ELR (cell line): ENCODE results near the gene FGF18.

ENCODE experiments used
- DNase-seq: peaks from one replicate; pipeline ENCODE4 v3.0.0-alpha.2; 2015; ENCODE audit warnings: low read depth

Gene FGF18

DNA sequence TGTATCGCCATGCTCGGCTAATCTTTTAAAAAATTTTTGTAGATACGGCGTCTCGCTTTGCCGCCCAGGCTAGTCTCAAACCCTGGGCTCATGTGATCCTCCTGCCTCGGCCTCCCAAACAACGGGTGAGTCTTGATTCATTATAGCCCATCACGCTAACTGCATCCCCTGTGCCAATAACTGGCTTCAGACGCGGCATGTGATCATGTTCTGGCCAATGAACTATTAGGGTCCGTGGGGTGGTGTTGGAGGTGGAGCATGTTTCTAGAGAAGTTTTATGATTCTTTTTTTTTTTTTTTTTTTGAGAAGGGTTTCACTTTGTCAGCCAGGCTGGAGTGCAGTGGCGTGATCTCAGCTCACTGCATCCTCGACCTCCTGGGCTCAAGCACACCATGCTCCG lies 51.0 kb downstream of the FGF18 start:
- DNase-seq, result no peak

- DNase-seq, result no peak
Observed at GRCh38 chr5:171474230-171474813, 54.9 kb downstream of the FGF18 start.

- no peak for DNase-seq
Observed at GRCh38 chr5:171475596-171475995, 56.1 kb downstream of the FGF18 start.

GRCh38 chr5:171476701-171477100 lies 57.3 kb downstream of the FGF18 start:
- no peak for DNase-seq

GRCh38 chr5:171477101-171477500 lies 57.7 kb downstream of the FGF18 start:
- DNase-seq, result no peak

DNA sequence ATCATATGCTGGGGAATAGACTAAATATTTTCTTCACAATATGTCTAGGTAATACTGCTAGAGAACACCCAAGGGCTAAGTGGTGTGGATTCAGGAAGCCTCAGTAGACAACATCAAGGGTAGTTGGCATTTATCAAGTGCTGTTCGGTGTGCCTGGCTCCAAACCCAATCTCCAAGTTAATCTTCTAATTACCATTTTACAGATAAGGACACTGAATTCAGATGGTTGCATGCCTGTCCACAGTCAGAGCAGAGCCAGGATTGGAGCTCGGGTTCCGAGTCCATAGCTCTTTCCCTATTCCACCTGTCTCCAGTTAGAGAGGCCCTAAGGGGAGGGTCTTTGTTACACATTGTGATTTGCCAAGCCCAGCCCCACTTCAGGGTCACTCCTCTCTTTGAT lies 58.2 kb downstream of the FGF18 start:
- DNase-seq, result no peak

DNA sequence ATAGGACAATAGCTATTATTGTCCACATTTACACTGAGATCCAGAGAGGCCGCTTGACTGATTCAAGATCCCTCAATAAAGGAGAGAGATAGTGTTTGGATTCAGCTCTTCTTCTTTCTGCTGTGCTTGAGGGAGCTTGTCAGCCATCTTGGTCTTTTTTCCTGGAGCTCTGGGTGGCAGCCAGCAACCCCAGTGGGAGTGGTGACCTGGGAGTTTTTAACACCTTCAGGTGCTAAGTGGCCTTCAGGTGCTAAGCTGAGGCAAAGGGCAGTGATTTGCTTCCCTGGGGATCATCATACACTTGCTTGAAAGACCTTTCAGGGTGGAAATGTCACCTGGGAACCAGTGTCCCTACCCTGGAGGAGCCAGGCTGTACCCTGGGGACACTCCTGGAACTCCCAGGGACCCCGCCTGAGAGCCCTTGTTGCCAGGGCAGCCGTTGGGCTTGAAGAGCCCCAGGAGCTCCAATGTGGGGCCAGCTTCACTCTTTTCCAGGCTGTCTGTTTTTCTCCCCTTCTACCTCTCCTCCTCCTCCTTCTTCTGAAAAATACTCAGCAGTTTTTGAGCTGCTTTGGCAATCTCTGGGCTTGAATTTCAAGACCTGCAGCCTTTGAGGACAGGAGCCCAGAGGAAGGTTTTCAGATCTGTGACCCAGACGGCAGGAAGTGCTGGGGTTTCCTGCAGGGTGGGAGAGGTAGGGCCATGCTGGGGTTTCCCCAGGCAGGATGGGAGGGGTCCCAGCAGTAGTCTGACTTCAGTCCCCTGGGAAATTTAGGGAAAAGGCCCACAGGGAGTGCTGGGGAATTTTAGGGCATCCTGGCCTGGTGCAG lies 59.7 kb downstream of the FGF18 start:
- DNase-seq, result no peak

- no peak for DNase-seq
Observed at GRCh38 chr5:171479776-171480125, 60.3 kb downstream of the FGF18 start.

DNA sequence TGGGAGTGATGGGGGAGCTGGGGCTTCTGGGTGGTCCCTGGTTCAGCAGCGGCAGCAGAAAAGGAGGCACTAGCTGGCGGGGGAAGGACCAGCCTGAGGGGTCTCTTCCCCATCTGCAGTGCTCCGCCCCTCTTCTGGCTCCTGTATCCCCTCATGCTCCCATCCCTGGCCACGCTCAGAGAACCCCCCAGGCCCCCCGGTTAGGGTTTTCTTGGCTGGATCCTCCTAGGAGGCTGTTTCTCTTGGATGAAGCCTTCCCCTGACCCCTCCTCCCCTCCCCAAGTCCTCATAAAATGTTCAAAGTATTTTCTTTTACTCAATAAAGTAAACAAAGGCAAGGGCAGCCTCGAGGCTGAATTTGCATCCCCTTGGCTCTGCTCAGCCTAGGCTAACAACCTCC lies 60.8 kb downstream of the FGF18 start:
- DNase-seq, result no peak

GRCh38 chr5:171481571-171482433 lies 62.4 kb downstream of the FGF18 start:
- peak; percentile 12 for DNase-seq

- DNase-seq, result no peak
Observed at GRCh38 chr5:171482434-171482730, 62.9 kb downstream of the FGF18 start.

- peak; percentile 17 for DNase-seq
Observed at GRCh38 chr5:171483551-171484135, 64.2 kb downstream of the FGF18 start.

DNA sequence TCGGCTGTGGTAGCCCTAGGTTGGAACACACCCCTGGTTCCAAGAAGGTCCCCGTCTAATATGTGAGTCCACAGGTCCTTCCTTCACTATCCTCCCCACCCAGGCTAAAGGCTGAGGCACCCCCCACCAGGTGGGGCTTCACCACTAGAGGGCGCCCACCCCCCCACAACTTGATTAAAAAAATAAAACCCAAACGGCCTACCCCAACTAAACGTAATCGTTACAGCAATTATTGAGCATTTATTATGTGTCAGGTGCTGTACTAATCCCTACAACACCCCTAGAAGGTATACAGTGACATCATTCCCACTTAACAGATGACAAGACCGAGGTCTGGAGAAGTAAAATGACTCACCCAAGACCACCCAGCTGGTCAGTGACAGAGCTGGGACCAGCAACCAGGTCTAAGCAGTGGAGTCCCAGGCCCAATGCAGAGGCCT lies 65.0 kb downstream of the FGF18 start:
- peak; percentile 52 for DNase-seq

DNA sequence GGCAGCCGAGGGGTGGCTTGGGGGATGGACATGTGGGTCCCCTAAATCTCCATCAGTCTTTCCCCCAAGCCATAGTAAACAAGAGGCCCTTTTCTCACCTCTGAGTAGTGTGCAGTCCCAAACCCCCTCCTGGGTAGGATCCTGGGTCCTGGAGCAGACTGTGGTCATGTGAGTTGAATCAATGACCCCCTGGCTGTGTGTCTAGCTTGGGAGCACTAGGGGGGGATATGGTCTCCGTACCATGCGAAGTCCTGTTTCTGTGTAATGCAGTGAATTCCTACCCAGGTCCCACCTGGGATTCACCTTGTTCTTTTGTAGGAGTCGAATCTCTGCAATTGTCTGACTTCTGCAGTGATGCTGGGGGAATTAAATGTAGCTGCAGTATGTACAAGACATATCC lies 66.2 kb downstream of the FGF18 start:
- DNase-seq, result no peak

GRCh38 chr5:171486613-171487012 lies 67.2 kb downstream of the FGF18 start:
- DNase-seq, result no peak

- no peak for DNase-seq
Observed at GRCh38 chr5:171488876-171489275, 69.4 kb downstream of the FGF18 start.

GRCh38 chr5:171492781-171493180 lies 73.3 kb downstream of the FGF18 start:
- peak; percentile 11 for DNase-seq

- no peak for DNase-seq
Observed at GRCh38 chr5:171493646-171494393, 74.4 kb downstream of the FGF18 start.

DNA sequence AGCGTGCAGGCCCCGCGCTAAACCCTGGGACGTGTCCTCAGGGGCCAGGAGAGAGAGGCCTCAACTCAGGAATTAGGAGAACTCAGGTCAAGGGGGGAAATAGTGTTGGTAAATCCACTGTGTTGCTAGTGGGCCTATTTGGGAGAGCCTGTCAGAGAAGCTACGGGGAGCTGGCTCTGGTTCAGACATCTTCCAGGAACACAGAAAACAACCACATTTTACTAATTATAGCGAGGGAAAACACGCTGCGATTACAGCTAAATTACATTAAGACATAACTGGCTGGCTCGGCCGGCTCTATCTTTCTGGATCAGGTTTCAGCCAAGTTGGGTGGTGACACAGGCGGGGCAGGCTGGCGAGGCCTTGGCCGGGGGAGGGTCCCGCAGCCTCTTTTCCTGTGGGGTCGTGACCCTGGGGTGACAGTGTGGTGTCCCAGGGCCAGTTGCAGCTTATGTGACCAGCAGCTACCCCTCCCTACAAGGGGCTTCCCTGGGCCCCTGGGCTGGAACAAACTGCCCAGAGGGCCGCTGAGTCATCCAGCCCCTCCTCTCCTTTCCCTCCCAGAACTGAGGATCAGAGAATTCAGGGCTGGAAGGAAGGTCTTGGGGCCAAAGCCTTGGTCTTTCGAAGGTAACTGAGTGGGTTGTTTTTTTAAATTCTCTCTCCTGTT lies 75.1 kb downstream of the FGF18 start:
- DNase-seq, result peak; percentile 57

DNA sequence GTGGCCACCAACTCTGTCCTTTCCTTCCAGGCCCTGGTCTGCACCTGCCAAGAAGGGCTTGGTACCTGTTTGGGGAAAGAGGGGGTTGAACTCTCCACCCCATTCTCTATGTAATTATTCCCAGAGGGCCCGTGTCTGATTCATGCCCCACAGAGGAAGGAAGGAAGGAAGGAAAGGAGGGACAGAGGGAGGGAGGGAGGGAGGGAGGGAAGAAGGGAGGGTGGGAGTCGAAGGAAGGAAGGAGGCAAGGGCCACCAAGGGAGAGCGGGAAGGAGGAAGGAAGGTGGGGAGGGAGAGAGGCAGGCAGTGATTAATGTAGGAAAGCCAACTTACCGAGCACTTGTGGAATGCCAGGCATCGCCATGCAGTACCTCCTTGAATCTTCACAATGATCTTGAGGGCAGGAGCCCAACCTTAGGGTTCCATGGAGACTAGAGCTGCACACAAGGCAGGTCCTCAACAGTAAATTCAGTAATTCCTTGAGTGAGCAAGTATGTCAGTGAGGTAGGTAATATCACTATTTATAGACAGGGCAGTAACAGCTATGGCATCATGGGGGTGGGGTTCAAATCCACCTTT lies 75.8 kb downstream of the FGF18 start:
- peak; percentile 19 for DNase-seq

DNA sequence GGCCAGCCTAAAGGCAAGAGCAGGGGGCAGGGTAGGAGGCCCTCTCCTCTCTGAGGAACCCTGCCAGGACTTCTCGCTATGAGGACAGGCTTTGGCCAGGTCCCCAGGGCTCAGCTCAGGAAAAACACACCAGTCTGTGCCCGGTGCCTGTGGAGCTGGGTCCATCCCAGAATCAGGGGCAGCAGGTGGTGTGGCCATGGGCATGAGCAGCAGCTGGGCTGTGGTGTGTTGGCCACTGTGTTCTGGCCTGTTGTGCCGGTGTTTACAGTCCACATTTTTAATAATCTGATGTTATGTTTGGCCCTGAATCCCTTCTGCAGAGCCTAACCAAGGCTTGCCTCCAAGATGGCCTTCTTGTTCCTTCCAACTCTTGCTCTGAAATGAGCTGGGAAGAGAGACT lies 77.0 kb downstream of the FGF18 start:
- no peak for DNase-seq
